ENCODE measurements around the gene MFAP3. TPM values are rescaled to one million over a fixed set of nuclear protein-coding genes. Genes with fewer than 3 reads are reported as not detected.

The MFAP3 gene
- total and polyA plus RNA-seq, 4 donors, result 1.6 to 60.7 (median 30.1) TPM

DNA sequence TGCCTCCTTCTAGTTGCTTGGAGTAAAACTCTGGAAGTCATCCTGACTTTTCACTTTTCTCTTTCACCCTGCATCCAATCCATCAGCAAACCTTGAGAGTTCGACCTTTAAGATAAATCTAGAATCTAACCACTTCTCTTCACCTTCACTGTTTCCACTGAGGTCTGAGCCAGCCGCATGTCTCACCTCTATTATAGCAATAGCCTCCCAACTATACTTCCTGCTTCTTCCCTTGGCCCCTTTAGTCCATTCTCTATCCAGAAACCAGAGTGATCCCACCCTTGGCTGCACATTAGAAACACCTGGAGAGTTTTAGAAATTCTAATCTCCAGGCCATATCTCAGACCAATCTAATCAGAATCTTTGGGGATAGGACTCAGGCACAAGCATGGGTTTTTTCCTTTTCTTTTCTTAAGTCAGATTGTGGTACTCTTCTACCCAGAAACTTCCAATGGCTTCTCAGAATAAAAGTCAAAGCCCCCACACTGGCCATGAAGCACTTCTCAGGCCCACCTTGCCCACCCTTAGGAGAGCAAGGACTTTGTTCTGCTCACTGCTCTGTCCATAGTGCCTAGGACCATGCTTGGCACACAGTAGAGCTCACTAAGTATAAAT, 33.1 kb downstream of the MFAP3 start:
- DNase-seq (no peak), ATAC-seq (ENCODE audit: insufficient read depth, low FRiP score) (no peak)
- Histone ChIP-seq H3K27ac (ENCODE audit: low read depth in 1 of 2, low read length in 1 of 2) (no peak overlapping the region), H3K36me3 (ENCODE audit: control insufficient read depth in 4 of 4, insufficient read depth in 4 of 4, low read length in 4 of 4) (no peaks in the 10 kb centered on the region), H3K9ac (ENCODE audit: insufficient read depth in 1 of 2, low read length in 2 of 2) (peak overlapping the region in 1 of 2 donors; percentile 30), H3K4me1 (ENCODE audit: control insufficient read depth in 5 of 5, insufficient read depth in 5 of 5, low read length in 5 of 5) (peaks cover 0 to 4% (median 2%) of the 10 kb centered on the region in 5 donors), H3K9me3 (ENCODE audit: control insufficient read depth in 4 of 4, insufficient read depth in 3 of 4, low read length in 3 of 4) (no peaks in the 10 kb centered on the region), H3K27me3 (ENCODE audit: control insufficient read depth in 3 of 3, insufficient read depth in 3 of 3, low read length in 2 of 3) (peaks cover 0 to 2% (median 0%) of the 10 kb centered on the region in 3 donors), H3K4me3 (no peak overlapping the region)
- TF ChIP-seq, protein P1, sequence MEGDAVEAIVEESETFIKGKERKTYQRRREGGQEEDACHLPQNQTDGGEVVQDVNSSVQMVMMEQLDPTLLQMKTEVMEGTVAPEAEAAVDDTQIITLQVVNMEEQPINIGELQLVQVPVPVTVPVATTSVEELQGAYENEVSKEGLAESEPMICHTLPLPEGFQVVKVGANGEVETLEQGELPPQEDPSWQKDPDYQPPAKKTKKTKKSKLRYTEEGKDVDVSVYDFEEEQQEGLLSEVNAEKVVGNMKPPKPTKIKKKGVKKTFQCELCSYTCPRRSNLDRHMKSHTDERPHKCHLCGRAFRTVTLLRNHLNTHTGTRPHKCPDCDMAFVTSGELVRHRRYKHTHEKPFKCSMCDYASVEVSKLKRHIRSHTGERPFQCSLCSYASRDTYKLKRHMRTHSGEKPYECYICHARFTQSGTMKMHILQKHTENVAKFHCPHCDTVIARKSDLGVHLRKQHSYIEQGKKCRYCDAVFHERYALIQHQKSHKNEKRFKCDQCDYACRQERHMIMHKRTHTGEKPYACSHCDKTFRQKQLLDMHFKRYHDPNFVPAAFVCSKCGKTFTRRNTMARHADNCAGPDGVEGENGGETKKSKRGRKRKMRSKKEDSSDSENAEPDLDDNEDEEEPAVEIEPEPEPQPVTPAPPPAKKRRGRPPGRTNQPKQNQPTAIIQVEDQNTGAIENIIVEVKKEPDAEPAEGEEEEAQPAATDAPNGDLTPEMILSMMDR (IDR thresholded peaks at IDR 0.05; ENCODE audit: control extremely low read depth, extremely low read depth), result no peak
- 64 to 67% methylated on average over 2 of the region's 2 CpGs for WGBS, 2 donors

GRCh38 chr5:154072414-154073171, 33.8 kb downstream of the MFAP3 start:
- WGBS, 2 donors, result 40 to 45% methylated on average over 18 of the region's 18 CpGs

GRCh38 chr5:154076240-154076922, 37.6 kb downstream of the MFAP3 start:
- DNase-seq (no peak), ATAC-seq (ENCODE audit: insufficient read depth, low FRiP score) (no peak)
- Histone ChIP-seq H3K36me3 (ENCODE audit: control insufficient read depth in 4 of 4, insufficient read depth in 4 of 4, low read length in 4 of 4) (no peaks in the 10 kb centered on the region), H3K27me3 (ENCODE audit: control insufficient read depth in 3 of 3, insufficient read depth in 3 of 3, low read length in 2 of 3) (peaks cover 0 to 2% (median 0%) of the 10 kb centered on the region in 3 donors), H3K9me3 (ENCODE audit: control insufficient read depth in 4 of 4, insufficient read depth in 3 of 4, low read length in 3 of 4) (no peaks in the 10 kb centered on the region), H3K4me3 (no peak overlapping the region), H3K4me1 (ENCODE audit: control insufficient read depth in 5 of 5, insufficient read depth in 5 of 5, low read length in 5 of 5) (peaks cover 3 to 22% (median 7%) of the 10 kb centered on the region in 5 donors), H3K27ac (ENCODE audit: low read depth in 1 of 2, low read length in 1 of 2) (no peak overlapping the region), H3K9ac (ENCODE audit: insufficient read depth in 1 of 2, low read length in 2 of 2) (no peak overlapping the region)
- TF ChIP-seq, protein P1 (IDR thresholded peaks at IDR 0.05; ENCODE audit: control extremely low read depth, extremely low read depth), result no peak
- 80 to 93% methylated on average over 5 of the region's 5 CpGs for WGBS, 2 donors

More at GRCh38 chr5:154072414-154073171, 33.8 kb downstream of the MFAP3 start:
- peaks cover 0 to 8% (median 3%) of the 10 kb centered on the region in 5 donors for H3K4me1 ChIP-seq (ENCODE audit: control insufficient read depth in 5 of 5, insufficient read depth in 5 of 5, low read length in 5 of 5)
- H3K27ac ChIP-seq (ENCODE audit: low read depth in 1 of 2, low read length in 1 of 2), result no peak overlapping the region
- no peak overlapping the region for H3K4me3 ChIP-seq
- H3K36me3 ChIP-seq (ENCODE audit: control insufficient read depth in 4 of 4, insufficient read depth in 4 of 4, low read length in 4 of 4), result no peaks in the 10 kb centered on the region
- DNase-seq (peak; percentile 86 to 87 (median 87)), ATAC-seq (ENCODE audit: insufficient read depth, low FRiP score) (peak; percentile 97)
- H3K9me3 ChIP-seq (ENCODE audit: control insufficient read depth in 4 of 4, insufficient read depth in 3 of 4, low read length in 3 of 4), result no peaks in the 10 kb centered on the region
- peak overlapping the region in 1 of 2 donors; percentile 30 for H3K9ac ChIP-seq (ENCODE audit: insufficient read depth in 1 of 2, low read length in 2 of 2)
- H3K27me3 ChIP-seq (ENCODE audit: control insufficient read depth in 3 of 3, insufficient read depth in 3 of 3, low read length in 2 of 3), result peaks cover 0 to 2% (median 0%) of the 10 kb centered on the region in 3 donors
- TF ChIP-seq, protein P1 (IDR thresholded peaks at IDR 0.05; ENCODE audit: control extremely low read depth, extremely low read depth), result peak; percentile 92
